ENCODE results near the gene RSF1. TPM values are rescaled to one million over a fixed set of nuclear protein-coding genes. Genes with fewer than 3 reads are reported as not detected.

Gene RSF1
- total RNA-seq, 1 experiment from 2014 or later, result 43.1 TPM

DNA sequence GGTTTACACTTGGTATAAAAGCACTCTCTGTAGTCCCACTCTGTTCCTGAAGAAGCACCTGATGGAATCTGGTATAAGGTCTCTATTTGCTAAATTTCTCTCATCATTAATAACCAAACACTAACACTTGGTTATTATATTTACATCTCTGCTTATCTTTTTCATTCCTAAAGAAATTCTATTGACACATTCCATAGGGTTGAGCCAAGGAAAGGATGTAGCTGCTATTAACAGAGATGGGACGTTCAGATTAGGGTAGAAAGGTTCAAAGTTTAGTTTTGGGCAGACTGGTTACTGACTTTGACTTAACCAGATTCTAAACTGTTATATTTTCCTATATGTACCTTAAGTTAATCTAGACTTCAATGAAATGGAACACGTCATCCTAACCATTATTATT is 91.5 kb downstream of the RSF1 start:
- RAD21 ChIA-PET (ENCODE audit: low non-redundant PET in 1 of 2, low total read pairs in 2 of 2, uncharacterized antibody in 2 of 2, unreplicated experiment in 2 of 2), result no interaction called here
- Histone ChIP-seq H3K36me3 (ENCODE audit: control insufficient read depth in 1 of 2, insufficient read depth in 2 of 2, low read length in 2 of 2) (no peaks in the 10 kb centered on the region), H3K4me2 (ENCODE audit: low read length) (no peak overlapping the region), H2AFZ (ENCODE audit: low read depth, low read length, poor library complexity, severe bottlenecking) (no peak overlapping the region), H4K20me1 (ENCODE audit: insufficient read depth) (no peaks in the 10 kb centered on the region), H3K27me3 (ENCODE audit: insufficient read depth, low read length) (no peaks in the 10 kb centered on the region), H3K9me3 (ENCODE audit: control insufficient read depth in 1 of 2, insufficient read depth in 1 of 2, low read depth in 1 of 2, low read length in 2 of 2) (peaks cover 3 to 9% of the 10 kb centered on the region in 2 experiments; a peak in 2 of 4 replicates), H3K27ac (ENCODE audit: low read depth, low read length) (no peak overlapping the region), H3K79me2 (ENCODE audit: insufficient read depth, low read length) (no peaks in the 10 kb centered on the region), H3K9me2 (ENCODE audit: insufficient read depth) (no peaks in the 10 kb centered on the region), H3K4me1 (ENCODE audit: control insufficient read depth in 1 of 2, insufficient read depth in 2 of 2, low read length in 2 of 2) (no peaks in the 10 kb centered on the region), H3K4me3 (replicated peaks in 1 of 2; ENCODE audit: low read depth in 1 of 2, low read length in 2 of 2) (no peak overlapping the region), H3K9ac (ENCODE audit: low read length) (no peak overlapping the region)
- intact Hi-C loops (cut with micrococcal nuclease), result no loop called here
- ATAC-seq (no peak), DNase-seq (ENCODE audit: low read depth, low spot score) (no peak)
- POLR2A ChIA-PET, result no interaction called here
- CTCF ChIA-PET, result no interaction called here
- TF ChIP-seq, protein P1, sequence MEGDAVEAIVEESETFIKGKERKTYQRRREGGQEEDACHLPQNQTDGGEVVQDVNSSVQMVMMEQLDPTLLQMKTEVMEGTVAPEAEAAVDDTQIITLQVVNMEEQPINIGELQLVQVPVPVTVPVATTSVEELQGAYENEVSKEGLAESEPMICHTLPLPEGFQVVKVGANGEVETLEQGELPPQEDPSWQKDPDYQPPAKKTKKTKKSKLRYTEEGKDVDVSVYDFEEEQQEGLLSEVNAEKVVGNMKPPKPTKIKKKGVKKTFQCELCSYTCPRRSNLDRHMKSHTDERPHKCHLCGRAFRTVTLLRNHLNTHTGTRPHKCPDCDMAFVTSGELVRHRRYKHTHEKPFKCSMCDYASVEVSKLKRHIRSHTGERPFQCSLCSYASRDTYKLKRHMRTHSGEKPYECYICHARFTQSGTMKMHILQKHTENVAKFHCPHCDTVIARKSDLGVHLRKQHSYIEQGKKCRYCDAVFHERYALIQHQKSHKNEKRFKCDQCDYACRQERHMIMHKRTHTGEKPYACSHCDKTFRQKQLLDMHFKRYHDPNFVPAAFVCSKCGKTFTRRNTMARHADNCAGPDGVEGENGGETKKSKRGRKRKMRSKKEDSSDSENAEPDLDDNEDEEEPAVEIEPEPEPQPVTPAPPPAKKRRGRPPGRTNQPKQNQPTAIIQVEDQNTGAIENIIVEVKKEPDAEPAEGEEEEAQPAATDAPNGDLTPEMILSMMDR (IDR thresholded peaks at IDR 0.05 in 2 of 3, conservative IDR thresholded peaks at IDR 0.05 in 1 of 3; ENCODE audit: borderline replicate concordance in 1 of 3, insufficient read depth in 1 of 3, low read depth in 2 of 3, low read length in 2 of 3), result no peak
- TF ChIP-seq POLR2A (IDR thresholded peaks at IDR 0.05; ENCODE audit: borderline replicate concordance, extremely low read depth, insufficient read depth, insufficient read length), result no peak
- no peak for TF ChIP-seq CBX3 (IDR thresholded peaks at IDR 0.05; ENCODE audit: low read depth)
- TF ChIP-seq ZBTB33 (IDR thresholded peaks at IDR 0.05; ENCODE audit: extremely low read depth, insufficient replicate concordance, low read length), result no peak
- no peak for TF ChIP-seq SP1 (IDR thresholded peaks at IDR 0.05; ENCODE audit: low read depth)
- no TSS peak for BruUV-seq (replicated peaks)

Data from HCT116 (cell line).